Stimulated activated CD4-positive, alpha-beta T cell treated with anti-CD3 and anti-CD28 coated beads, Interleukin-1b, Interleukin-23, amount 100 ng/mL, for 48 hours (primary cell): ENCODE data around the gene FAM131A.

Experiments used
- DNase-seq: peaks from one replicate; pipeline ENCODE4 v3.0.0-alpha.2; 2020

The FAM131A gene, protein sequence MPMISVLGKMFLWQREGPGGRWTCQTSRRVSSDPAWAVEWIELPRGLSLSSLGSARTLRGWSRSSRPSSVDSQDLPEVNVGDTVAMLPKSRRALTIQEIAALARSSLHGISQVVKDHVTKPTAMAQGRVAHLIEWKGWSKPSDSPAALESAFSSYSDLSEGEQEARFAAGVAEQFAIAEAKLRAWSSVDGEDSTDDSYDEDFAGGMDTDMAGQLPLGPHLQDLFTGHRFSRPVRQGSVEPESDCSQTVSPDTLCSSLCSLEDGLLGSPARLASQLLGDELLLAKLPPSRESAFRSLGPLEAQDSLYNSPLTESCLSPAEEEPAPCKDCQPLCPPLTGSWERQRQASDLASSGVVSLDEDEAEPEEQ

DNA sequence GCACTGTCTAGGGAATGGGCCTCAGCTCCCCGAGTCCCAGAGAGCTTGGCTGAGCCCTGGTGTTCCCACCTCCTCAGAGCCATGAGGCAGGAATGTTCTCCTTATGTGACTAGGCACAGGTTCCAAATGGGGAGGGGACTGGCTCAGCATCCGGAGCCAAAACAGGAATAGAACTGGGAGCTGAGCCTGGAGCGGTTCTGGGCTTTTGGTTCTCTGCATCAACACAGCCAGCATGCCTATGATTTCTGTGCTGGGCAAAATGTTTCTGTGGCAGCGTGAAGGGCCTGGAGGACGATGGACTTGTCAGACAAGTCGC is at the start of gene FAM131A:
FAM131A (plus strand) TSS at position 202 of the 316 bp plus-strand sequence; CDS start at position 233, 31 bp downstream.
- no peak for DNase-seq

DNA sequence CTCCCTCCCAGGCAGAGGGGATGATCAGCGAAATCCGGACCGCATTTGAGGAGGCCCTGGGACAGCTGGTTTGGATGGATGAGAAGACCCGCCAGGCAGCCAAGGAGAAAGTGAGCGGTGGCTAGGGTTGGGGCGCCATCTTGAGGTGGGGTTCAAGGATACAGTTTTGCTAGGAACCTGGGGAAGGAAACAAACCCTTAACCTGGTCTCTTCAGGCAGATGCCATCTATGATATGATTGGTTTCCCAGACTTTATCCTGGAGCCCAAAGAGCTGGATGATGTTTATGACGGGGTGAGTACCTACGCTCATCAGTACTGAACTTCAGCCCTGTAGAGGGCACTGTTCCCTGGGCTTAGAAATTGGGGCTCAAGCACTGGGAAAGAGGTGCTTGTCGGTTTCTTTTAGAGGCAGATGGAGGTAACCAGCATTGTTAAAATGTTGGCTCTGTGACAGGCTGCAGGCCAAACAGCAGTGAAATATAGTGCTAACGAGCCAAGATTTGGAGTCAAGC is 47.9 kb upstream of the FAM131A start:
- peak; percentile 68 for DNase-seq

DNA sequence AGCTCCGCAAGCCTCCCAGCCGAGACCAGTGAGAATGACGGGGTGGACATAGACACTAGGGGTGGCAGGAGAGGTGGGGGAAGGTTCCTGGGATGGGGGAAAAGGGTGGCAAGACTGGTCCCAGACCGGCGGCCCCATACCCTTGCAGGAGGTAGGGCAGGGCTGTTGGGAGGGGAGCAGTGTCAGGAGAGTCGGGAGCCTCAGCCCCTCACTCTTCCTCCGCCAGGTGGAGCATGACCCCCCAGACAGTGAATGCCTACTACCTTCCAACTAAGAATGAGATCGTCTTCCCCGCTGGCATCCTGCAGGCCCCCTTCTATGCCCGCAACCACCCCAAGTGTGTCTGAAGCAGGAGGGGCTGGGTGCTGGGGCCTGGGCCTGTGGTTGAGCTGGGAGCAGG is 47.1 kb upstream of the FAM131A start:
- DNase-seq, result no peak

- DNase-seq, result no peak
Observed at GRCh38 chr3:184291044-184291737, 46.2 kb upstream of the FAM131A start.

DNA sequence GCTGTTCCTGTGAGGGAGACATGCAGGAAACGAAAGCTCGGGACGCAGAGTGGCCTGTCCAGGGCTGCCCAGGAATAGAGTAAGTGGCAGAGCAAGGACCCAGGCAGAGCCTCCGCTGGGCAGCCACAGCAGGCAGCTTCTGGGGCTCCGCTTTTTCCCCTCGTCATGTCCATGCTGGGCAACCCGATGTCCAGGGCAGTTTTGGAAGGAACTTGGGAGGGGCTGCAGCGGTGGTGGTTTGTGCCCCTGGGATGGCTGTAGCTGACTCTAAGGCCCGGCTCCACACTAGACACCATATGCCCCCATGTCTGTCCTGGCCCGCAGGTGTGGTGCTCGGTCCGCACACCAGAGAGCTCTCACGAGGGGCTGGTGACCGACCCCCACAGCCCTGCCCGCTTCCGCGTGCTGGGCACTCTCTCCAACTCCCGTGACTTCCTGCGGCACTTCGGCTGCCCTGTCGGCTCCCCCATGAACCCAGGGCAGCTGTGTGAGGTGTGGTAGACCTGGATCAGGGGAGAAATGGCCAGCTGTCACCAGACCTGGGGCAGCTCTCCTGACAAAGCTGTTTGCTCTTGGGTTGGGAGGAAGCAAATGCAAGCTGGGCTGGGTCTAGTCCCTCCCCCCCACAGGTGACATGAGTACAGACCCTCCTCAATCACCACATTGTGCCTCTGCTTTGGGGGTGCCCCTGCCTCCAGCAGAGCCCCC is 45.5 kb upstream of the FAM131A start:
- no peak for DNase-seq

DNA sequence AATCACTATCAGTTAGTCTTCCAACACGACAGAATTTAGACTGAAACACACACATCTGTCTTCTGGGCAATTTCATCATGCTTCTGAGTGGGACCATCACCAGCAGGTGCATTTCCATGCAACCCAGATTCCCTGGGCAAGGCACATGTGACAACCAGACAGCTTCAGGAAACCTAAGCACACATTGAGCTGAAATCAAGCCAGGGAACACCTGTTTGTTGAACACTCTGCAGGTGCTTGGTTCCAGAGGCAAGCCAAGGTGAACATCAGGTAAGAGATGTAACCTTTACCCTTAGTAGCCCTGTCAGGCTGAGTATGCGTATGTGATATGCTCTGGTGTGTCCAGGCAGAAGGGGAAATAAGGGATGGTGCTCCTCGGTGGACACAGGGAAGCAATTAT is 41.6 kb upstream of the FAM131A start:
- no peak for DNase-seq

GRCh38 chr3:184296616-184297015 is 40.8 kb upstream of the FAM131A start:
- DNase-seq, result no peak

DNA sequence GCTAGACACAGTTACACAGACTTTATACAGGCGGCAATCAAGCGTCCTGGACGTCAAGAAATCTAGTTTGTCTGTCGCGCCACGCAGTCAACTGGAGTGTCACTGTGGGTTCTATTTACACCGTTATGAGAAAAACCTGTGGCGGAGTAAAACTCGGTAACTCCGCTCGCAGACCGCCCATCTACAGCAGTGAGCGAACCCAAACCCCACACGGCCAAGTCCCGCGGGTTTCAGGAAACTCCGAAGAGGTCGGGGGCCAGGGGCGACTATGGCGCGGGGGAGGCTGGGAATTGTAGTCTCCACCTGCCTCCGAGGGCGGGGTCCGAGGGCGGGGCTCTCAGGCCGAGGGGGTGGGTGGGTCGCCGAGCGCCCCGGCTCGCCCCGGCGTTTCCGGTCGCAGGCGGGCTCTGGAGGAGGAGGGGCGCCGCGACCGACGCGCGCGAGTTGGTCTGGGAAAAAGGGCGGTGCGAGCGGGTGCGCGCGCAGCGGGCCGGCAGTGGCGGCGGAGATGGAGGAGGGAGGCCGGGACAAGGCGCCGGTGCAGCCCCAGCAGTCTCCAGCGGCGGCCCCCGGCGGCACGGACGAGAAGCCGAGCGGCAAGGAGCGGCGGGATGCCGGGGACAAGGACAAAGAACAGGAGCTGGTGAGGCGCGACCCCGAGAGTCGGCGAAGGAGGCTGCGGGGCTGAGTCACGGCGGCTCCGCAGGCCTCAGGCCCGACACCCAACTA is 38.5 kb upstream of the FAM131A start, which contains the start of gene PSMD2:
PSMD2 (plus strand) TSS at position 483 of the 729 bp plus-strand sequence; CDS start at position 509, 26 bp downstream.
- peak; percentile 98 for DNase-seq

DNA sequence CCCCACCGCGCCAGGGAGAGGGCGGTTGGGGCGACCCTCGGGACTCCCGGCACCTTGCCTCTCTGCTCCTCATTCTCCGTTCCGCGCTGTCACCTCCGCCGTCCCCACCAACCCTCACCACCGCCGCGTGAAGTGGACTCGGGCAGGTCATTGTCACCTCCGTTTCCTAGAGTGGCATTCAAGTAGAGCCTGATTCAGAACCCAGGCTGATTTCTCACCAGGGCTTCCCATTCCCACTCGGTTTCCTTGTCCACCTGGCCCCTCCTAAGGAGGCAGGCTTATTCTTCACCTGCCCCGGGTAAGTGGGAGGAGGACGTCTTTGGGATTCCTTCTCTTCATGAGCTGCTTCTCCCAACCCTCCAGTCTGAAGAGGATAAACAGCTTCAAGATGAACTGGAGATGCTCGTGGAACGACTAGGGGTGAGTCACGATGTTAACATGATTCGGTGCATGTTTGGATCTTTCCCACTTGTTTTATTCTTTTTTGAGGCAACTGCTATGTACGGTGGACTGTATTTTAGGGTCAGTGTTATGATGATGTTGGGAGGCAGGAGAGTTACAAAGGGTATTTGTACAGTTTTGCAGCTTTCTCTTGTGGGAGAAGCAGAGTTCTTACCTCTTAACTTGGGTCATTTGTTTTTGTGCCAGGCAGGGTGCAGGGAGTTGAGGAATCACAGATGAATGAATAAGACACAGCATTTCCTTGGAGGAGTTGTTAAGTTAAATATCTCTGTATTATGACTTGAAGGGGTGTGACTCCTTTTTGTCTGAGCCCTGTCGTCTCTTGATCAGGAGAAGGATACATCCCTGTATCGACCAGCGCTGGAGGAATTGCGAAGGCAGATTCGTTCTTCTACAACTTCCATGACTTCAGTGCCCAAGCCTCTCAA is 37.7 kb upstream of the FAM131A start:
- DNase-seq, result no peak

DNA sequence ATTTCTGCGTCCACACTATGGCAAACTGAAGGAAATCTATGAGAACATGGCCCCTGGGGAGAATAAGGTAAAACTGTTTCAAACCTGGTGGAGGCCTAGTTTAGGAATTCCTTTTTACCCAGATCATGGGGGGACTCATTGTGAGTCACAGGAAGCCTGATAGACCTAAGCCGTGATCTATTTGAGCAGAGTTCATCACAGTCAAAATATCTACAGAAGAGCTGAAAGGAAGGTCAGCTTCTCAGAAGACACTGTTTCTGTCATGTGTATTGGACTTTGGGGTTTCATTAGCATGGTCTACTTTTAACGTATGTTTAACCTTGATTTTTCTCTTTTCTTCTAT is 37.1 kb upstream of the FAM131A start:
- no peak for DNase-seq

DNA sequence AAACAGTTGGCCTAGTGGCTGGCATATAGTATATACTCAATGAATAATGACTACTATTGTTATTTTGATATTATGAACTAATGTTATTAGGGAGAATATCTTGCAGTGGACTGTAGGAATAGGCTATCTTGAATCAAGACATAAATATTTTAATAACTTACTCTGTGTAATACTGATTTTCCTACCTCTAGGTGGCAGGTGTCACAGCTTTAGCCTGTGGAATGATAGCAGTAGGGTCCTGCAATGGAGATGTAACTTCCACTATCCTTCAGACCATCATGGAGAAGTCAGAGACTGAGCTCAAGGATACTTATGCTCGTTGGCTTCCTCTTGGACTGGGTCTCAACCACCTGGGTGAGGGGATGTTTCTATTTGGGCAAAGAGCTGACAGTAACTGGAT is 31.8 kb upstream of the FAM131A start:
- no peak for DNase-seq

DNA sequence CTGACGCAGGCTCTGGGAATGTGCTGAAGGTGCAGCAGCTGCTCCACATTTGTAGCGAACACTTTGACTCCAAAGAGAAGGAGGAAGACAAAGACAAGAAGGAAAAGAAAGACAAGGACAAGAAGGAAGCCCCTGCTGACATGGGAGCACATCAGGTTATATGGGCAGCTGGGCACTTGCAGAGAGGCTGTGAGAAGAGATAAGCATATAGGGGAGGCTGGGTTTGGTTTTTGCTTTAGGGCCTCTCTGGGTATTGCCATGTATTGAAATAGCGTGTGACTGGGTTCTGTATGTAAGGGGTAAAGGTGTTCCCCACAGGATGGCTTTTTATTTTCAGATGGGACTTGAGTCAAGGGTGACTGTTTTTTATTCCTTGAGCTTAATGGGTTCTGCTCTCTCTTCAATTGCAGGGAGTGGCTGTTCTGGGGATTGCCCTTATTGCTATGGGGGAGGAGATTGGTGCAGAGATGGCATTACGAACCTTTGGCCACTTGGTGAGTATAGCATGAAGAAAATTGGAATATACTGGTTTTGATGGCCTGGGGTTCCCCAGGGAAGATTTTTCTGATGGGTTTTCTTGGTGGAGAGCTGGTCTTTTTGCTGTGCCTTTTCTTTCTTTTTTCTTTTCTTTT is 30.9 kb upstream of the FAM131A start:
- no peak for DNase-seq

GRCh38 chr3:184307915-184308314 is 29.5 kb upstream of the FAM131A start:
- DNase-seq, result no peak

DNA sequence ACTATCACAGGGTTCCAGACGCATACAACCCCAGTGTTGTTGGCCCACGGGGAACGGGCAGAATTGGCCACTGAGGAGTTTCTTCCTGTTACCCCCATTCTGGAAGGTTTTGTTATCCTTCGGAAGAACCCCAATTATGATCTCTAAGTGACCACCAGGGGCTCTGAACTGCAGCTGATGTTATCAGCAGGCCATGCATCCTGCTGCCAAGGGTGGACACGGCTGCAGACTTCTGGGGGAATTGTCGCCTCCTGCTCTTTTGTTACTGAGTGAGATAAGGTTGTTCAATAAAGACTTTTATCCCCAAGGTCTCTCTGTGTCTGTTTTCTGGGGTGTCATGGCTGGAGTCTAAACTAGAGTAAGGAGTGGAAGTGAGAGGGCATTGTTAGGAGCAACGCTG is 28.7 kb upstream of the FAM131A start:
- DNase-seq, result no peak

DNA sequence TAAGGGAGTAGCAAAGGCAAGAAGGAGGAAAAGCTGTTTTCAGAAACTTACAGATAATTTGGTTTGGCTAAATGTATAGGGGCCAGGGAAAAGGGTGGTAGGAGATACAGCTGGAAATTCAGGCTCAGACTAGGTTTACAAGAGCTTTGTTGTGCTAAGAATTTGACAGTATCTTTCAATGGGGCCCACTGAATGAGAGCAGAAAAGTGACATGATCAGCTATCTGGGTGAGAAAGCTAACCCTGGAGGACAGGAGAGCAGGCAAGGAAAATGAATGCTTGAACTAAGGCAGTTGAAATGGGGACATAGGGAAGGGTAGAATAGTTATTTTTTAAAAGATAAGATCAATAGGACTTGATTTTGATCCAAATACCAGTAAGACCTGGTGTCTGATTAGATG is 25.8 kb upstream of the FAM131A start:
- no peak for DNase-seq

DNA sequence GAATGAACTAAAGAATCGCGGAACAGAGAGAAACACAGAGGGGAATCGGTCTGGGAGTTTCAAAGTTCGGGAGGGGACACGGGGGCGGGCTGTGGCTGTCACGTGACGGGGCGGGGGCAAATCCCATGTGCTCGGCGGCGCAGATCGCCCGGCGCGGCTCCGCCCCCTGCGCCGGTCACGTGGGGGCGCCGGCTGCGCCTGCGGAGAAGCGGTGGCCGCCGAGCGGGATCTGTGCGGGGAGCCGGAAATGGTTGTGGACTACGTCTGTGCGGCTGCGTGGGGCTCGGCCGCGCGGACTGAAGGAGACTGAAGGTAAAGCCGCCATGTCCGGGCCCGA is 23.1 kb upstream of the FAM131A start, which contains the start of gene EIF4G1:
EIF4G1 (plus strand) TSS at position 244 of the 337 bp plus-strand sequence. CDS start 1,191 bp downstream, outside the sequence.
- DNase-seq, result peak; percentile 91

DNA sequence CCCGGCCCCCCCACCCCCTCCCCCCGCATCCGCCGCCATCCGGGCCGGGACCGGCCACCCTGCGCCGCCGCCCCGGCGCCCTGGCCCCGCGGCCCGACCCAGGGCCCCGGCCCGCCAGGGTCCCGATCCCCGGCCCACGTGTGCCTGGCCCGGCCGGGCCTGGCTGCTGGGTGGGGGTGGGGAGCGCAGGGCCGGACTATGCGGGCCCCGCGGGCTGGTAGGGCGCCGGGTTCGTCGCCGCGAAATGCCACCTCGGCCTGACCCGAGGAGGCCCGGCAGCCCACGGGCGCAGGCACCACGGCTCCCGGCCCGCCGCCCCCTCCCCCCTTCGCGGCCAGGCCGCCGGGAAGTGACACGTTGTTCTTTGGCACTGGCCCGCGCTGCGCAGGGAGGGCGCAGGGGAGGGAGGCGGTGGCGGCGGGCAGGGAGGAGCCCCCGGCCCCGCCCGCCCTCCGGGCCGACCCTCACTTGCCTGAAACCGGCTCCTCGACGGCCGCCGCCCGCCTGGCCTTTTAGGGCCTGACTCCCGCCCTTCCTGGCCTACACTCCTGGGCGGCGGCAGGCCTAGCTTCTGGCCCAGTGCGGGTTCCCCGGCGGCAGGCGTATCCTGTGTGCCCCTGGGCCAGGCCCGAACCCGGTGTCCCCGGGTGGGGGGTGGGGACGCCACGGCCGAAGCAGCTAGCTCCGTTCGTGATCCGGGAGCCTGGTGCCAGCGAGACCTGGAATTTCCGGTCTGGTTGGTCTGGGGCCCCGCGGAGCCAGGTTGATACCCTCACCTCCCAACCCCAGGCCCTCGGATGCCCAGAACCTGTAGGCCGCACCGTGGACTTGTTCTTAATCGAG is 22.5 kb upstream of the FAM131A start:
- DNase-seq, result peak; percentile 54

DNA sequence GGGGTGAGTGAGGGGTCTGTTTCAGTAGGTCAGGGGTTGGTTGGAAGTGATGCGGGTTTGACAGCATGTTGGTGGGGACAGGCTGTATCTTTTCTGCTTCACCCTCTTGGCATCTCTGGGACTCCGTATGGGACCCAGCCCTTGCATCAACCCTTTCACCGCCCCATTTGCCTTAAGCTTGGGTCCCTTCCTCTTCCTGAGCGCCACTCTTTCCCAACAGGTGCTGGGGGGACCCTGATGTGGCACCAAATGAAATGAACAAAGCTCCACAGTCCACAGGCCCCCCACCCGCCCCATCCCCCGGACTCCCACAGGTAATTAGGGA is 21.9 kb upstream of the FAM131A start:
- no peak for DNase-seq

DNA sequence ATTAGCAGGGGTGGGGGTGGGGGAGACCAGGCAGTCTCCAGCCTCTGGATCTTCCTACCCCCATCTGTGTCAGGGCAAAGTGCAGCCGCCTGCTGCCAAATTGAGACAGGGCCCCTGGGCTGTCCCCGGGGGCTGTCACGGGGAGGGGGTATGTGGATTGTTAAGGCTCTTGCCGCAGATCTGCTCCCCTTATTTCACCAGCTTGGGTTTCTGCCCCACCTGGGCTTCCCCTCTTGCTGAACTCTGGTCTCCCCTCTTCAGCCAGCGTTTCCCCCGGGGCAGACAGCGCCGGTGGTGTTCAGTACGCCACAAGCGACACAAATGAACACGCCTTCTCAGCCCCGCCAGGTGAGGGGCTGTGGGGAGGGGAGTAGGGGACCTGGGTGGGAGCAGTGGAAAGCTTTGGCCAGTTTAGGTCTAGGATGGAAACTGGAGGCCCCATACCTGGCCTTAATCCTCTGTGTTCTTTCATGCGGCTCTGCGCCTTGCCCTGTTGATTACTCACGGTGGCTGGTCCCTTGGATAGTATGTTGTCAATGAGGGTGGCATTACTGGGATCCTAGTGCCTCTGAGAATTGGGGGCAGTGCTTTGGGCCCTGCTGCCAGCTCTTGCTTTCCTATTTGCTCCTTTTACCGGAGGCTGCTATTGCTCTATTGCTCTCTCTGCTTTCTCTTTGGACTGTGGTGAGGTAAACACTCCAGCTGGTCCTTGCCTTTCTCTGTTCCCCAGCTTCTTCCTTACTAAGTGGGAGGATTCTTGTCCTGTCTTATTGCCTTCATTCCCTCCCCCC is 21.3 kb upstream of the FAM131A start:
- DNase-seq, result no peak

DNA sequence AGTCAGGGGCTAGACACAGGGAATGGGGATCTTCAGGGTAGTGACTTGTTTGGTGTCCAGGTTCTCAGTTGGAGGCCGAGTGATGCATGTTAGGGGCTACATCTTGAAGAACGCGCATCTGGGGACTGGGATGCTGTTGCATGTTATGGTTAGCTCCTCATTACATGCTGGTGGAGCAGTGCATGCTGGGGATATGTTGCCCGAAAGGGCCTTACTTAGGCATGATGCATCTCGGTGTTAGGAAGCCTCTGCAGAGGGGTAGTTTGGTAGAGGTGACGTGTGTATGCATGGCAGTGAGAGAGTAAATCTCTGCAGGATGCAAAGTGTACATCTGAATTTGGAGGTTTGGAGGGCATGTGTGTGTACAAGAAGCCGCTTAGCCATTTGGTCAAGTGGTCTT is 20.6 kb upstream of the FAM131A start:
- DNase-seq, result no peak
